GM21526 (cell line): ENCODE data around the gene SUPV3L1.
"Not testable (repeated sequence)": the region's sequence is repeated elsewhere in the genome, so short reads cannot be mapped to it uniquely, and the experiment has no call there.

ENCODE experiments used
- ATAC-seq: cut with Tn5 transposase; IDR thresholded peaks from one replicate; pipeline ENCODE4 v1.9.1; 2021; ENCODE audit warnings: moderate library complexity; ENCODE audit not compliant: unreplicated experiment, low FRiP score

SUPV3L1 gene

GRCh38 chr10:69228151-69228550 is 48.1 kb downstream of the SUPV3L1 start:
- no peak for ATAC-seq

- ATAC-seq = no peak
Observed at GRCh38 chr10:69229616-69229916, 49.5 kb downstream of the SUPV3L1 start.

GRCh38 chr10:69230128-69230527 is 50.1 kb downstream of the SUPV3L1 start:
- ATAC-seq = no peak

GRCh38 chr10:69232252-69232651 is 52.2 kb downstream of the SUPV3L1 start:
- ATAC-seq = no peak

- ATAC-seq = no peak
Observed at GRCh38 chr10:69232736-69233480, 52.9 kb downstream of the SUPV3L1 start.

- no peak for ATAC-seq
Observed at GRCh38 chr10:69234447-69234846, 54.4 kb downstream of the SUPV3L1 start.

GRCh38 chr10:69237528-69238159 is 57.6 kb downstream of the SUPV3L1 start:
- ATAC-seq = no peak

GRCh38 chr10:69239136-69239535 is 59.1 kb downstream of the SUPV3L1 start:
- no peak for ATAC-seq

- ATAC-seq = no peak
Observed at GRCh38 chr10:69239816-69240434, 59.9 kb downstream of the SUPV3L1 start.

GRCh38 chr10:69240455-69240854 is 60.4 kb downstream of the SUPV3L1 start:
- no peak for ATAC-seq

GRCh38 chr10:69241575-69241974 is 61.5 kb downstream of the SUPV3L1 start:
- ATAC-seq = no peak

- ATAC-seq = no peak
Observed at GRCh38 chr10:69242040-69242851, 62.2 kb downstream of the SUPV3L1 start.

GRCh38 chr10:69242852-69243212 is 62.8 kb downstream of the SUPV3L1 start:
- no peak for ATAC-seq

GRCh38 chr10:69243817-69244216 is 63.8 kb downstream of the SUPV3L1 start:
- ATAC-seq = no peak

- no peak for ATAC-seq
Observed at GRCh38 chr10:69246036-69246435, 66.0 kb downstream of the SUPV3L1 start.

- no peak for ATAC-seq
Observed at GRCh38 chr10:69246581-69247312, 66.7 kb downstream of the SUPV3L1 start.

GRCh38 chr10:69247313-69247710 is 67.3 kb downstream of the SUPV3L1 start:
- ATAC-seq = no peak

- ATAC-seq = no peak
Observed at GRCh38 chr10:69248117-69248730, 68.2 kb downstream of the SUPV3L1 start.

- no peak for ATAC-seq
Observed at GRCh38 chr10:69250041-69250440, 70.0 kb downstream of the SUPV3L1 start.

GRCh38 chr10:69251417-69251816 is 71.4 kb downstream of the SUPV3L1 start:
- ATAC-seq = not testable (repeated sequence)
